B cell (primary cell): Measurements from ENCODE around the gene BBS1. TPM values are rescaled to one million over a fixed set of nuclear protein-coding genes. Genes with fewer than 3 reads are reported as not detected.

Experiments used
- ATAC-seq: fragments of 200-7000 bp; cut with Tn5 transposase; one replicate; pipeline ENCODE4 v1.10.0; 2021; ENCODE audit warnings: low read depth, mild to moderate bottlenecking, moderate number of reproducible peaks, moderate library complexity
- CTCF ChIA-PET: fragments of 350-600 bp; sonication (Branson Sonifier 250); formaldehyde crosslinking; loops from one replicate; lab custom pipeline; 2021; ENCODE audit warnings: antibody characterized with exemption, inconsistent platforms; lab: Charles Lee
- POLR2A ChIA-PET: fragments of 350-600 bp; sonication (Branson Sonifier 250); formaldehyde crosslinking; loops from one replicate; lab custom pipeline; 2021; ENCODE audit warnings: antibody characterized with exemption; lab: Charles Lee
- DNase-seq: peaks from one replicate; pipeline ENCODE4 v3.0.0; 2013
- H2AFZ ChIP-seq: 2 replicates; pipeline ENCODE4 v1.6.1; 2012; ENCODE audit warnings: mild to moderate bottlenecking, low read depth, low read length; ENCODE audit not compliant: insufficient read depth, poor library complexity, severe bottlenecking
- H3K27ac ChIP-seq, 2 donors: 1 replicate in 1 of 2; 2 replicates in 1 of 2; pipeline ENCODE4 v1.5.1; 2012 to 2013; ENCODE audit warnings: low read length in 2 of 2, mild to moderate bottlenecking in 2 of 2, moderate library complexity in 1 of 2
- H3K27me3 ChIP-seq, 4 experiments: fragments of 200-600 bp in 1 of 4; sonication (generic) in 1 of 4; replicated peaks in 1 of 4; 1 replicate in 2 of 4; 2 replicates in 2 of 4; pipeline versions ENCODE4 v1.6.1 to v1.7.0; 2013 to 2016; ENCODE audit warnings: low read length in 3 of 4, mild to moderate bottlenecking in 2 of 4, mixed read lengths in 1 of 4, moderate library complexity in 1 of 4; ENCODE audit not compliant: insufficient read depth in 4 of 4, control insufficient read depth in 3 of 4; ENCODE audit errors: control extremely low read depth in 1 of 4
- H3K36me3 ChIP-seq, 2 experiments: replicated peaks in 1 of 2; 1 replicate in 1 of 2; 2 replicates in 1 of 2; pipeline versions ENCODE4 v1.6.1 to v1.7.1; 2013; ENCODE audit warnings: low read length in 1 of 2; ENCODE audit not compliant: insufficient read depth in 2 of 2, control insufficient read depth in 1 of 2; ENCODE audit errors: control extremely low read depth in 1 of 2, extremely low read depth in 1 of 2
- H3K4me1 ChIP-seq, 2 donors: fragments of 200-600 bp in 1 of 2; sonication (generic) in 1 of 2; 1 replicate in 1 of 2; 2 replicates in 1 of 2; pipeline versions ENCODE4 v1.5.1 to v1.6.1; 2013 to 2017; ENCODE audit warnings: low read length in 2 of 2; ENCODE audit not compliant: control insufficient read depth in 2 of 2, insufficient read depth in 2 of 2
- H3K4me2 ChIP-seq: replicated peaks from 2 replicates; pipeline ENCODE3; 2012; ENCODE audit warnings: mild to moderate bottlenecking, low read depth, low read length; ENCODE audit not compliant: poor library complexity, severe bottlenecking
- H3K4me3 ChIP-seq, 5 experiments: fragments of 200-600 bp in 1 of 5; sonication (generic) in 1 of 5; 1 replicate in 3 of 5; 2 replicates in 2 of 5; pipeline versions ENCODE4 v1.5.1 to v1.7.0; 2011 to 2016; ENCODE audit warnings: low read length in 4 of 5, mild to moderate bottlenecking in 4 of 5, low read depth in 2 of 5, control low read depth in 1 of 5, moderate library complexity in 1 of 5; ENCODE audit not compliant: insufficient read depth in 1 of 5; ENCODE audit errors: control extremely low read depth in 1 of 5, extremely low read depth in 1 of 5
- H3K79me2 ChIP-seq: fragments of 200-600 bp; sonication (generic); one replicate; pipeline ENCODE4 v1.6.0; 2016; ENCODE audit warnings: low read length; ENCODE audit not compliant: control insufficient read depth, insufficient read depth
- H3K9ac ChIP-seq: fragments of 200-600 bp; sonication (generic); 2 replicates; pipeline ENCODE4 v1.6.1; 2017; ENCODE audit warnings: mild to moderate bottlenecking, low read length, moderate library complexity
- H3K9me3 ChIP-seq, 3 donors: one replicate each; pipeline versions ENCODE4 v1.6.1 to v1.7.1; 2013; ENCODE audit warnings: low read length in 2 of 3; ENCODE audit not compliant: control insufficient read depth in 2 of 3, insufficient read depth in 1 of 3; ENCODE audit errors: control extremely low read depth in 1 of 3
- H4K20me1 ChIP-seq: 2 replicates; pipeline ENCODE4 v1.6.0; 2012; ENCODE audit warnings: mild to moderate bottlenecking, low read length; ENCODE audit not compliant: insufficient read depth, control insufficient read depth, poor library complexity, severe bottlenecking
- H3K27ac Mint-ChIP-seq: one replicate; pipeline ENCODE4 v1.8.0; 2021; ENCODE audit warnings: mixed read lengths
- H3K27me3 Mint-ChIP-seq: one replicate; pipeline ENCODE4 v1.8.0; 2021; ENCODE audit warnings: mixed read lengths
- H3K4me1 Mint-ChIP-seq: one replicate; pipeline ENCODE4 v1.8.0; 2021; ENCODE audit warnings: mixed read lengths
- H3K4me3 Mint-ChIP-seq: one replicate; pipeline ENCODE4 v1.8.0; 2021; ENCODE audit warnings: mixed read lengths
- H3K9me3 Mint-ChIP-seq: one replicate; pipeline ENCODE4 v1.8.0; 2022; ENCODE audit warnings: mixed read lengths; ENCODE audit not compliant: insufficient read depth
- EZH2 ChIP-seq: IDR thresholded peaks from 2 replicates; pipeline ENCODE4 v1.6.1; 2012; ENCODE audit warnings: borderline replicate concordance, low read depth, mild to moderate bottlenecking, moderate library complexity, low read length; ENCODE audit not compliant: insufficient read depth, poor library complexity, severe bottlenecking
- WGBS: methylation state at CpG from one replicate; pipeline ENCODE4 v1.1.5; 2013; ENCODE audit warnings: missing lambda C conversion rate; ENCODE audit not compliant: insufficient coverage; 5-methylcytosine and 5-hydroxymethylcytosine counted together
- intact Hi-C: fragments of 100-400 bp; cut with micrococcal nuclease; formaldehyde crosslinking; loops from one replicate; pipeline ENCODE4 v1.10.0; 2022
- polyA plus RNA-seq: library from polyadenylated mRNA; depleted of rRNA; stranded (reverse); fragments of >200 nt; gene quantifications from 2 replicates; pipeline ENCODE4 v1.2.3, GENCODE V29; 2012
- total RNA-seq, 2 donors: library from RNA; stranded (reverse); fragments of 120-200 nt in 1 of 2; gene quantifications; 1 replicate in 1 of 2; 2 replicates in 1 of 2; pipeline versions ENCODE4 v1.2.3 to v1.2.4, GENCODE V29; 2013 to 2022
- TF ChIP-seq, protein P1 (sequence below): fragments of 200-600 bp; IDR thresholded peaks from one replicate; pipeline ENCODE4 v1.8.0; 2022; ENCODE audit warnings: antibody characterized with exemption, mild to moderate bottlenecking

Gene BBS1
- total and polyA plus RNA-seq, 2 donors (not counting 1 experiment from before 2014, with no cell fraction given), result 20.4 to 52.5 TPM

DNA sequence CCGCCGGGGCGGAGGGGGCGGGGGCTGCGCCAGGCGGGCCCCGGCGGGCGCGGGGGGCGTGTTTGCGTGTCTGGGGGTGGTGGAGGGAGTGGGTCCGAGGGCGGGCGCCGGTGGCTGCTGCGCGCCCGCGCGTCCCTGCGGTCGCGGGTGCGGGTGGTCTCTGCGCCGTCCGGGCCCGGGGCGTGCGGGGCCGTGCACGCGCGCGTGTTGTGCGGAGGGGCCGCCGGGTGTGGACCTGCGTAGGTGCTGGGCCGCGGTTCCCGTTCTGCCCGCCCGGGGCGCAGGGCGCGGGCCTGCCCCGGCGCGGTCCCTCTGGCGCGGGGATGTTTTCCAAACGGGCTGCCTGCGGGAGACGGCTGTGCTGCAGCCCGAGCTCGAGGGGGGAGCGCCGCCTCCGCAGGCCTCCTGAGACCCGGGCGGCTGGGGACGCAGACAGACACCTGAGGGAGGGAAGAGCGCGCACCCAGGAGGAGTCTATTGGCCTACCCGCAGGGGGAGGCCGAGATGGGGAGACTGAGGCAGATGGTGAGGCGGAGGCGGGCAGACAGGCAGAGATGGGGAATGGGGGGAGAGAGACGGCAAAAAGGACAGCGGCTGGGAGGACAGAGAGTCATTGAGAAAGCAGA lies 43.3 kb upstream of the BBS1 start:
- no peaks in the 10 kb centered on the region for H3K36me3 ChIP-seq
- no peaks in the 10 kb centered on the region for H3K27me3 ChIP-seq
- H3K9ac ChIP-seq, result peak overlapping the region; percentile 73
- WGBS, result 3% methylated on average over 71 of the region's 72 CpGs
- no peaks in the 10 kb centered on the region for H3K9me3 ChIP-seq
- H4K20me1 ChIP-seq, result no peaks in the 10 kb centered on the region
- POLR2A ChIA-PET, result interaction anchor here (0.9 to 2.6 kb wide), 7 partner anchors 9 to 1286 kb away, joined by 3 to 18 read pairs (median 7); partner anchors contain the start of genes BBS1, DPP3, MRPL11 and RBM4
- CTCF ChIA-PET, result interaction anchor here (0.9 to 5.8 kb wide), 6 partner anchors 12 to 212 kb away, joined by 4 to 41 read pairs (median 9); partner anchors contain the start of genes B4GAT1, DPP3 and MRPL11
- Mint-ChIP-seq H3K4me3 (peak overlapping the region; percentile 90), H3K9me3 (peaks cover 3% of the 10 kb centered on the region), H3K27ac (peak overlapping the region; percentile 59), H3K27me3 (no peaks in the 10 kb centered on the region), H3K4me1 (peaks cover 33% of the 10 kb centered on the region)
- H2AFZ ChIP-seq, result peak overlapping the region; percentile 80
- TF ChIP-seq EZH2, result no peak
- TF ChIP-seq, protein P1, sequence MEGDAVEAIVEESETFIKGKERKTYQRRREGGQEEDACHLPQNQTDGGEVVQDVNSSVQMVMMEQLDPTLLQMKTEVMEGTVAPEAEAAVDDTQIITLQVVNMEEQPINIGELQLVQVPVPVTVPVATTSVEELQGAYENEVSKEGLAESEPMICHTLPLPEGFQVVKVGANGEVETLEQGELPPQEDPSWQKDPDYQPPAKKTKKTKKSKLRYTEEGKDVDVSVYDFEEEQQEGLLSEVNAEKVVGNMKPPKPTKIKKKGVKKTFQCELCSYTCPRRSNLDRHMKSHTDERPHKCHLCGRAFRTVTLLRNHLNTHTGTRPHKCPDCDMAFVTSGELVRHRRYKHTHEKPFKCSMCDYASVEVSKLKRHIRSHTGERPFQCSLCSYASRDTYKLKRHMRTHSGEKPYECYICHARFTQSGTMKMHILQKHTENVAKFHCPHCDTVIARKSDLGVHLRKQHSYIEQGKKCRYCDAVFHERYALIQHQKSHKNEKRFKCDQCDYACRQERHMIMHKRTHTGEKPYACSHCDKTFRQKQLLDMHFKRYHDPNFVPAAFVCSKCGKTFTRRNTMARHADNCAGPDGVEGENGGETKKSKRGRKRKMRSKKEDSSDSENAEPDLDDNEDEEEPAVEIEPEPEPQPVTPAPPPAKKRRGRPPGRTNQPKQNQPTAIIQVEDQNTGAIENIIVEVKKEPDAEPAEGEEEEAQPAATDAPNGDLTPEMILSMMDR, result peak; percentile 70
- intact Hi-C loops, result loop anchor here (5.0 kb wide), 1 partner anchor 210 kb away; the partner anchor contains the start of gene RBM4B
- peak overlapping the region in 1 of 2 donors; percentile 39 for H3K27ac ChIP-seq
- ATAC-seq (peak; percentile 26), DNase-seq (no peak)
- H3K4me3 ChIP-seq, result peak overlapping the region; percentile 19 to 82 (median 63)
- peak overlapping the region; percentile 86 for H3K4me2 ChIP-seq
- H3K79me2 ChIP-seq, result peaks cover 4% of the 10 kb centered on the region
- peaks cover 33 to 39% of the 10 kb centered on the region in 2 donors for H3K4me1 ChIP-seq

DNA sequence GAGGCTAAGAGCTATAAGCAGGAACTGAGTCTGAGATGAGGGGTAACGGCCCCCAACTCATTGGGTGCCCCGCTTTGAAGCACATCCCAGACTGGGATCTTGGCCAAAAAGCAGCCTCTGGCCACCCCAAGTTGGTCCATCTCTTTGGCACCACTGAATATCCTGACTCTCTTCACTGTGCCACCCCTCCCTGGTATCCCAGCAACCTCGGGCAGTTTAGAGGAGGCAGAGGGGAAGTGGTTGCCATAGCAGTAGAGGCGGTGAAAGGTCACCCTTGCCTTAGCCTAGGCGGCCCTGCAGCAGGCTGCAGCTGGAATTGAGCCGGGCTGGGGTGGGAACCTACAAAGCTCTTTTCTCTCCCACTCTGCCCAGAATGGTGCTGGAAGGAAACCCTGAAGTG lies 42.7 kb upstream of the BBS1 start:
- no peaks in the 10 kb centered on the region for H4K20me1 ChIP-seq
- peak overlapping the region; percentile 80 for H2AFZ ChIP-seq
- H3K27ac ChIP-seq, result no peak overlapping the region
- intact Hi-C loops, result loop anchor here (5.0 kb wide), 1 partner anchor 210 kb away; the partner anchor contains the start of gene RBM4B
- H3K36me3 ChIP-seq, result no peaks in the 10 kb centered on the region
- no peaks in the 10 kb centered on the region for H3K27me3 ChIP-seq
- H3K79me2 ChIP-seq, result peaks cover 4% of the 10 kb centered on the region
- POLR2A ChIA-PET, result interaction anchor here (2.6 kb wide), 1 partner anchor 9 kb away, joined by 11 read pairs; no protein-coding TSS in a partner anchor
- TF ChIP-seq, protein P1, result no peak
- no peak for TF ChIP-seq EZH2
- ATAC-seq (no peak), DNase-seq (no peak)
- peak overlapping the region; percentile 86 for H3K4me2 ChIP-seq
- H3K4me1 ChIP-seq, result peaks cover 27 to 33% of the 10 kb centered on the region in 2 donors
- peak overlapping the region in 4 of 5 experiments; percentile 49 to 82 (median 69) for H3K4me3 ChIP-seq
- 50% methylated on average over 6 of the region's 6 CpGs for WGBS
- H3K9ac ChIP-seq, result peak overlapping the region; percentile 73
- CTCF ChIA-PET, result interaction anchor here (0.8 to 5.8 kb wide), 4 partner anchors 11 to 101 kb away, joined by 4 to 41 read pairs (median 8); partner anchors contain the start of genes CTSF, DPP3 and MRPL11
- Mint-ChIP-seq H3K9me3 (peaks cover 2% of the 10 kb centered on the region), H3K4me1 (peaks cover 33% of the 10 kb centered on the region), H3K4me3 (peak overlapping the region; percentile 90), H3K27me3 (no peaks in the 10 kb centered on the region), H3K27ac (peak overlapping the region; percentile 59)
- no peaks in the 10 kb centered on the region for H3K9me3 ChIP-seq
